HepG2 (cell line): ENCODE data around the gene ST8SIA1. TPM values are rescaled to one million over a fixed set of nuclear protein-coding genes. Genes with fewer than 3 reads are reported as not detected.

Experiments
- ATAC-seq: fragments of 200-7000 bp; cut with Tn5 transposase; 3 replicates; pipeline ENCODE4 v1.9.1; 2020; ENCODE audit warnings: mild to moderate bottlenecking, moderate library complexity
- BruUV-seq: library from RNA; stranded (reverse); fragments of 400-500 nt; replicated peaks from 2 replicates; lab custom pipeline; 2021; lab: Mats Ljungman, UMichigan
- CTCF ChIA-PET: fragments of 300-600 bp; formaldehyde crosslinking; extraction: SDS; loops from one replicate; lab custom pipeline; 2021; ENCODE audit warnings: low total read pairs, inconsistent platforms, low intra/inter-chr PET ratio; lab: Yijun Ruan, JAX
- POLR2A ChIA-PET: fragments of 350-600 bp; sonication (Branson Sonifier 250); formaldehyde crosslinking; loops from one replicate; lab custom pipeline; 2020; ENCODE audit warnings: antibody characterized with exemption, inconsistent platforms; lab: Yijun Ruan, JAX
- DNase-seq: peaks from one replicate; pipeline ENCODE4 v3.0.0-alpha.2; 2015; ENCODE audit warnings: low spot score
- FAIRE-seq: peaks from 3 replicates; lab custom pipeline; 2011; peaks lifted over from hg19 to GRCh38; lab: Jason Lieb, UNC
- H2AFZ ChIP-seq: one replicate; pipeline ENCODE4 v1.6.1; 2011; ENCODE audit warnings: low read length, inconsistent platforms
- H3K27ac ChIP-seq: fragments of 300-600 bp; 3 replicates; pipeline ENCODE4 v1.8.0; 2011; ENCODE audit warnings: mixed run types, mild to moderate bottlenecking, mixed read lengths, low read length, inconsistent platforms; ENCODE audit not compliant: insufficient read depth; ENCODE audit errors: extremely low read length
- H3K27me3 ChIP-seq, 2 experiments: fragments of 200-600 bp in 1 of 2; 2 replicates in 1 of 2; 3 replicates in 1 of 2; pipeline versions ENCODE4 v1.6.0 to v1.8.0; 2011; ENCODE audit warnings: low read length in 2 of 2, mild to moderate bottlenecking in 2 of 2, moderate library complexity in 2 of 2, inconsistent platforms in 1 of 2; ENCODE audit not compliant: insufficient read depth in 2 of 2, control insufficient read depth in 1 of 2
- H3K36me3 ChIP-seq, 2 experiments: fragments of 200-600 bp in 1 of 2; replicated peaks in 1 of 2; 2 replicates in 1 of 2; 3 replicates in 1 of 2; pipeline versions ENCODE4 v1.5.1 to v1.8.0; 2011; ENCODE audit warnings: low read length in 2 of 2, inconsistent platforms in 1 of 2; ENCODE audit not compliant: insufficient read depth in 2 of 2, control insufficient read depth in 1 of 2
- H3K4me1 ChIP-seq: 2 replicates; pipeline ENCODE4 v1.5.1; 2012; ENCODE audit warnings: low read length, inconsistent platforms; ENCODE audit not compliant: insufficient read depth
- H3K4me2 ChIP-seq: 2 replicates; pipeline ENCODE4 v1.6.0; 2011; ENCODE audit warnings: low read depth, low read length, inconsistent platforms
- H3K4me3 ChIP-seq, 3 experiments: fragments of 200-600 bp in 1 of 3; sonication (generic), shearing (Covaris generic) in 1 of 3; replicated peaks in 1 of 3; 2 replicates each; pipeline ENCODE4 v1.5.1; 2011 to 2016; ENCODE audit warnings: low read length in 3 of 3, inconsistent platforms in 2 of 3, low read depth in 2 of 3, mild to moderate bottlenecking in 2 of 3, control low read depth in 1 of 3, mixed read lengths in 1 of 3; ENCODE audit not compliant: insufficient read depth in 1 of 3
- H3K79me2 ChIP-seq: one replicate; pipeline ENCODE4 v1.6.1; 2011; ENCODE audit warnings: low read length, inconsistent platforms; ENCODE audit not compliant: insufficient read depth
- H3K9ac ChIP-seq: 2 replicates; pipeline ENCODE4 v1.6.0; 2011; ENCODE audit warnings: mild to moderate bottlenecking, low read depth, low read length, inconsistent platforms; ENCODE audit not compliant: insufficient read depth
- H3K9me3 ChIP-seq: 2 replicates; pipeline ENCODE4 v1.5.1; 2012; ENCODE audit warnings: mild to moderate bottlenecking, low read length
- H4K20me1 ChIP-seq: 2 replicates; pipeline ENCODE4 v1.6.0; 2011; ENCODE audit warnings: inconsistent platforms, mild to moderate bottlenecking, low read length, moderate library complexity; ENCODE audit not compliant: insufficient read depth
- AGO2 ChIP-seq: fragments of 200-400 bp; formaldehyde crosslinking; optimal IDR thresholded peaks from 2 replicates; pipeline ENCODE3; 2017; ENCODE audit warnings: mild to moderate bottlenecking, low read depth, low read length, moderate library complexity
- DPF2 ChIP-seq: sonication (generic); formaldehyde crosslinking; IDR thresholded peaks from 2 replicates; pipeline ENCODE4 v1.4.0; 2020; ENCODE audit warnings: mild to moderate bottlenecking, low read depth, missing genetic modification reagents, borderline replicate concordance
- GPN1 ChIP-seq: sonication (generic); formaldehyde crosslinking; IDR thresholded peaks from 2 replicates; pipeline ENCODE4 v1.5.1; 2020; ENCODE audit warnings: missing genetic modification reagents, borderline replicate concordance
- KAT7 ChIP-seq: IDR thresholded peaks from 2 replicates; pipeline ENCODE4 v1.6.1; 2018; ENCODE audit warnings: borderline replicate concordance, missing compliant biosample characterization
- KDM4B ChIP-seq: sonication (generic); formaldehyde crosslinking; IDR thresholded peaks from 2 replicates; pipeline ENCODE4 v1.4.0; 2020; ENCODE audit warnings: missing genetic modification reagents
- MATR3 ChIP-seq: sonication (generic); formaldehyde crosslinking; IDR thresholded peaks from 2 replicates; pipeline ENCODE4 v1.4.0; 2020; ENCODE audit warnings: missing genetic modification reagents
- SRSF9 ChIP-seq: fragments of 200-400 bp; formaldehyde crosslinking; IDR thresholded peaks from 2 replicates; pipeline ENCODE4 v1.6.1; 2018; ENCODE audit warnings: borderline replicate concordance, mild to moderate bottlenecking, low read depth, low read length; ENCODE audit not compliant: insufficient read depth, poor library complexity, severe bottlenecking
- ZBTB7A ChIP-seq: sonication (generic); formaldehyde crosslinking; IDR thresholded peaks from 2 replicates; pipeline ENCODE4 v1.8.0; 2022; ENCODE audit warnings: mild to moderate bottlenecking, missing genetic modification reagents
- WGBS: methylation state at CpG from one replicate; pipeline ENCODE4 v1.1.6; 2017; ENCODE audit warnings: low lambda C conversion rate; 5-methylcytosine and 5-hydroxymethylcytosine counted together
- in situ Hi-C: cut with HindIII; loops from 2 replicates; pipeline ENCODE4 v1.10.0; 2017; ENCODE audit warnings: low pct_unique_long_range_greater_than_20kb; ENCODE audit not compliant: extremely low pct_ligation_motif_present
- intact Hi-C: fragments of 100-400 bp; cut with micrococcal nuclease; formaldehyde crosslinking; loops from one replicate; pipeline ENCODE4 v1.10.0; 2022; ENCODE audit not compliant: unreplicated experiment
- polyA plus RNA-seq, 8 experiments: library from polyadenylated mRNA; depleted of rRNA in 3 of 8; stranded (reverse) in 7 of 8; unstranded in 1 of 8; fragments of >200 nt; fragmentation: Illumina TruSeq in 4 of 8; extraction: Trizol in 4 of 8; gene quantifications; 2 replicates each; pipeline versions ENCODE4 v1.2.1 to v1.2.3, GENCODE V29; 2011 to 2016; ENCODE audit warnings: low read depth in 4 of 8, missing spikeins in 1 of 8, mixed read lengths in 1 of 8; ENCODE audit not compliant: insufficient read depth in 1 of 8
- total RNA-seq, 5 experiments: library from RNA; depleted of rRNA; stranded (reverse); fragments of >200 nt; fragmentation: Illumina TruSeq; extraction: Trizol; gene quantifications; 2 replicates each; pipeline ENCODE4 v1.2.3, GENCODE V29; 2016; ENCODE audit warnings: low read depth in 1 of 5
- TF ChIP-seq, protein P1 (sequence below): sonication (generic); formaldehyde crosslinking; IDR thresholded peaks from 2 replicates; pipeline ENCODE4 v1.4.0; 2020; ENCODE audit warnings: missing genetic modification reagents
- TF ChIP-seq, protein P2 (sequence below): sonication (generic); formaldehyde crosslinking; IDR thresholded peaks from 2 replicates; pipeline ENCODE4 v1.4.0; 2020; ENCODE audit warnings: missing genetic modification reagents

ST8SIA1 gene
- total and polyA plus RNA-seq, 2 of the 13 experiments (the other 11 are each of a cell fraction or from before 2014, with no cell fraction given): not detected

DNA sequence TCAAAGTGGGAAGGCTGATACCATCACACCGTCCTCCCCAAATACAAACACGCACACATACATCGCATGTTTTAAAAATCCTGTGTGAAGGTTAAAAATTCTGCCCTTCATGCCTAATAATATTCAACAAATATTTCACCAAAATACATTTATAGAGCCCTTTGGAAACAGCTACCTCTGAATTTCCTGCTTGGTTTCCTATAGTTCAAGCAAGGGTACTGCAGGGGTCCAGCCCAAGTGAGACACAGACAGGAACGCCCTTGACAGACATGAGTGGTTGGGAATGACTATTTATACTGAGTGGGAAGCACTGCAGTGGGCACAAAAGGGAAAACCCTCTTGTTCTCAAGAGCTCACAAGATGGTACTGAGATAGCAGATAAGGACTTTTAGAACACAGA, 51.0 kb downstream of the ST8SIA1 start:
- no peak overlapping the region for H3K4me2 ChIP-seq
- FAIRE-seq (no peak), ATAC-seq (no peak), DNase-seq (no peak)
- in situ Hi-C loops: no loop called here
- 73% methylated on average over 4 of the region's 4 CpGs for WGBS
- no peaks in the 10 kb centered on the region for H3K79me2 ChIP-seq
- H2AFZ ChIP-seq: no peak overlapping the region
- no peaks in the 10 kb centered on the region for H3K36me3 ChIP-seq
- H3K9me3 ChIP-seq: no peaks in the 10 kb centered on the region
- POLR2A ChIA-PET: no interaction called here
- no peaks in the 10 kb centered on the region for H3K27me3 ChIP-seq
- no peak overlapping the region for H3K27ac ChIP-seq
- no peaks in the 10 kb centered on the region for H4K20me1 ChIP-seq
- no peaks in the 10 kb centered on the region for H3K4me1 ChIP-seq
- BruUV-seq: no TSS peak
- TF ChIP-seq SRSF9 (no peak), KDM4B (no peak), GPN1 (CRISPR knock-in tag) (no peak)
- TF ChIP-seq, protein P1, sequence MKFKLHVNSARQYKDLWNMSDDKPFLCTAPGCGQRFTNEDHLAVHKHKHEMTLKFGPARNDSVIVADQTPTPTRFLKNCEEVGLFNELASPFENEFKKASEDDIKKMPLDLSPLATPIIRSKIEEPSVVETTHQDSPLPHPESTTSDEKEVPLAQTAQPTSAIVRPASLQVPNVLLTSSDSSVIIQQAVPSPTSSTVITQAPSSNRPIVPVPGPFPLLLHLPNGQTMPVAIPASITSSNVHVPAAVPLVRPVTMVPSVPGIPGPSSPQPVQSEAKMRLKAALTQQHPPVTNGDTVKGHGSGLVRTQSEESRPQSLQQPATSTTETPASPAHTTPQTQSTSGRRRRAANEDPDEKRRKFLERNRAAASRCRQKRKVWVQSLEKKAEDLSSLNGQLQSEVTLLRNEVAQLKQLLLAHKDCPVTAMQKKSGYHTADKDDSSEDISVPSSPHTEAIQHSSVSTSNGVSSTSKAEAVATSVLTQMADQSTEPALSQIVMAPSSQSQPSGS (CRISPR knock-in tag): no peak
- TF ChIP-seq, all 625 proteins: peak for 0
- no peak overlapping the region for H3K9ac ChIP-seq
- CTCF ChIA-PET: no interaction called here
- intact Hi-C loops: no loop called here
- no peak overlapping the region for H3K4me3 ChIP-seq

DNA sequence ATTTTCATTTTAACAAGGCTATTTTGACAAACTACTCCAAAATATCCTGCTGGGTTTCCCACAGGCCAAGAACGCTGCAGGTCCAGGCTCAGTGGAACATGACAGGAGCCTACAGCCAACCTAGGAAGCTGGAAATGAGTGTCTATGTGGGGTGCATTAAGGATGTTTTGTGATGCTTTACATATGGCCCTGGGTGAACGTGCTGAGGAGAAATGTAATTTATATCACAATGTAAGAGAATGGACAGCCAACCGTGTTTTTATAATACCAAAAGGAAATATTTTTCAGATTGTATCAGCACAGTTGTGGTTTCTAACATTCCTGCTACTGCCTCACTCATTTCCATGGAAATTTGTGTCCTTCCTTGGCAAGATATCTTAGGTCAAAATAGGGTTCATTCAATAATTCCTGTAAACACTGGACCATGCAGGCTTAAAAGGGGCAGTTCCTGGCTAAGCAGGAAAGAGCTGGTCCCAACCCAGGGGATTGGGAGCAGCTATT, 51.5 kb downstream of the ST8SIA1 start:
- POLR2A ChIA-PET: no interaction called here
- Histone ChIP-seq H3K9ac (no peak overlapping the region), H3K79me2 (no peaks in the 10 kb centered on the region), H3K36me3 (no peaks in the 10 kb centered on the region), H3K9me3 (no peaks in the 10 kb centered on the region), H2AFZ (no peak overlapping the region), H3K27ac (no peak overlapping the region), H3K4me1 (no peaks in the 10 kb centered on the region), H3K27me3 (no peaks in the 10 kb centered on the region), H3K4me2 (no peak overlapping the region), H3K4me3 (no peak overlapping the region), H4K20me1 (no peaks in the 10 kb centered on the region)
- no peak for ATAC-seq
- BruUV-seq: no TSS peak
- in situ Hi-C loops (no loop called here), intact Hi-C loops (no loop called here)
- CTCF ChIA-PET: no interaction called here
- TF ChIP-seq ZBTB7A (CRISPR knock-in tag) (no peak), AGO2 (no peak), DPF2 (CRISPR knock-in tag) (no peak), MATR3 (CRISPR knock-in tag) (no peak), KAT7 (CRISPR knock-in tag) (no peak)
- TF ChIP-seq, protein P2, sequence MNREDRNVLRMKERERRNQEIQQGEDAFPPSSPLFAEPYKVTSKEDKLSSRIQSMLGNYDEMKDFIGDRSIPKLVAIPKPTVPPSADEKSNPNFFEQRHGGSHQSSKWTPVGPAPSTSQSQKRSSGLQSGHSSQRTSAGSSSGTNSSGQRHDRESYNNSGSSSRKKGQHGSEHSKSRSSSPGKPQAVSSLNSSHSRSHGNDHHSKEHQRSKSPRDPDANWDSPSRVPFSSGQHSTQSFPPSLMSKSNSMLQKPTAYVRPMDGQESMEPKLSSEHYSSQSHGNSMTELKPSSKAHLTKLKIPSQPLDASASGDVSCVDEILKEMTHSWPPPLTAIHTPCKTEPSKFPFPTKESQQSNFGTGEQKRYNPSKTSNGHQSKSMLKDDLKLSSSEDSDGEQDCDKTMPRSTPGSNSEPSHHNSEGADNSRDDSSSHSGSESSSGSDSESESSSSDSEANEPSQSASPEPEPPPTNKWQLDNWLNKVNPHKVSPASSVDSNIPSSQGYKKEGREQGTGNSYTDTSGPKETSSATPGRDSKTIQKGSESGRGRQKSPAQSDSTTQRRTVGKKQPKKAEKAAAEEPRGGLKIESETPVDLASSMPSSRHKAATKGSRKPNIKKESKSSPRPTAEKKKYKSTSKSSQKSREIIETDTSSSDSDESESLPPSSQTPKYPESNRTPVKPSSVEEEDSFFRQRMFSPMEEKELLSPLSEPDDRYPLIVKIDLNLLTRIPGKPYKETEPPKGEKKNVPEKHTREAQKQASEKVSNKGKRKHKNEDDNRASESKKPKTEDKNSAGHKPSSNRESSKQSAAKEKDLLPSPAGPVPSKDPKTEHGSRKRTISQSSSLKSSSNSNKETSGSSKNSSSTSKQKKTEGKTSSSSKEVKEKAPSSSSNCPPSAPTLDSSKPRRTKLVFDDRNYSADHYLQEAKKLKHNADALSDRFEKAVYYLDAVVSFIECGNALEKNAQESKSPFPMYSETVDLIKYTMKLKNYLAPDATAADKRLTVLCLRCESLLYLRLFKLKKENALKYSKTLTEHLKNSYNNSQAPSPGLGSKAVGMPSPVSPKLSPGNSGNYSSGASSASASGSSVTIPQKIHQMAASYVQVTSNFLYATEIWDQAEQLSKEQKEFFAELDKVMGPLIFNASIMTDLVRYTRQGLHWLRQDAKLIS: no peak
- DNase-seq: no peak
- no peak for FAIRE-seq
- WGBS: 0% methylated on average over 3 of the region's 3 CpGs
